Neural cell (in vitro differentiated cells): ENCODE results near the gene MYMK. TPM values are rescaled to one million over a fixed set of nuclear protein-coding genes. Genes with fewer than 3 reads are reported as not detected.

Experiments
- H2AFZ ChIP-seq: fragments of 200-600, 300-800 bp; sonication (generic), shearing (Covaris generic); 2 replicates; pipeline ENCODE4 v1.6.0; 2014; ENCODE audit warnings: low read depth, mild to moderate bottlenecking, antibody characterized with exemption, low read length, moderate library complexity
- H3F3A ChIP-seq: fragments of 200-600 bp; shearing (Covaris generic); 2 replicates; pipeline ENCODE4 v1.6.1; 2016; ENCODE audit warnings: mild to moderate bottlenecking, moderate library complexity, mixed read lengths, antibody characterized with exemption, low read length; ENCODE audit not compliant: insufficient read depth, poor library complexity, severe bottlenecking
- H3K27ac ChIP-seq: fragments of 200-600, 300-800 bp; sonication (generic), shearing (Covaris generic); 2 replicates; pipeline ENCODE4 v1.5.1; 2014; ENCODE audit warnings: mild to moderate bottlenecking, low read length, moderate library complexity
- H3K27me3 ChIP-seq: fragments of 300-800, 200-600 bp; sonication (generic), shearing (Covaris generic); 2 replicates; pipeline ENCODE4 v1.6.0; 2014; ENCODE audit warnings: mild to moderate bottlenecking, low read depth, low read length, moderate library complexity; ENCODE audit not compliant: insufficient read depth
- H3K36me3 ChIP-seq: fragments of 300-800, 200-600 bp; sonication (generic), shearing (Covaris generic); 2 replicates; pipeline ENCODE4 v1.5.1; 2014; ENCODE audit warnings: mild to moderate bottlenecking, antibody characterized with exemption, low read length, moderate library complexity; ENCODE audit not compliant: insufficient read depth
- H3K4me2 ChIP-seq: fragments of 300-800, 200-600 bp; sonication (generic), shearing (Covaris generic); 2 replicates; pipeline ENCODE4 v1.6.0; 2014; ENCODE audit warnings: mild to moderate bottlenecking, low read length
- H3K4me3 ChIP-seq: fragments of 300-800, 200-600 bp; sonication (generic), shearing (Covaris generic); 2 replicates; pipeline ENCODE4 v1.5.1; 2014; ENCODE audit warnings: mild to moderate bottlenecking, low read length, moderate library complexity
- H3K79me2 ChIP-seq: fragments of 200-600 bp; shearing (Covaris generic); replicated peaks from 2 replicates; pipeline ENCODE4 v1.6.0; 2014; ENCODE audit warnings: mild to moderate bottlenecking, low read length, moderate library complexity; ENCODE audit not compliant: insufficient read depth
- H3K9ac ChIP-seq: fragments of 300-800, 200-600 bp; sonication (generic), shearing (Covaris generic); 2 replicates; pipeline ENCODE4 v1.6.1; 2016; ENCODE audit warnings: mild to moderate bottlenecking, low read length, mixed read lengths
- H3K9me2 ChIP-seq: fragments of 200-600 bp; shearing (Covaris generic); 2 replicates; pipeline ENCODE4 v1.6.1; 2016; ENCODE audit warnings: mild to moderate bottlenecking, low read length, mixed read lengths; ENCODE audit not compliant: insufficient read depth
- H3K9me3 ChIP-seq: fragments of 200-600, 300-800 bp; sonication (generic), shearing (Covaris generic); 2 replicates; pipeline ENCODE4 v1.6.1; 2016; ENCODE audit warnings: mild to moderate bottlenecking, mixed run types, low read length, moderate library complexity, mixed read lengths
- H4K20me1 ChIP-seq: fragments of 200-600 bp; shearing (Covaris generic); 2 replicates; pipeline ENCODE4 v1.6.1; 2016; ENCODE audit warnings: mild to moderate bottlenecking, mixed run types; ENCODE audit not compliant: insufficient read depth
- CTCF ChIP-seq: fragments of 450-650 bp; IDR thresholded peaks from 2 replicates; pipeline ENCODE4 v1.5.1; 2014; ENCODE audit warnings: antibody characterized with exemption, mild to moderate bottlenecking, moderate library complexity; ENCODE audit not compliant: poor library complexity, severe bottlenecking
- EP300 ChIP-seq: fragments of 450-650 bp; conservative IDR thresholded peaks from 2 replicates; pipeline ENCODE4 v1.6.1; 2014; ENCODE audit warnings: antibody characterized with exemption, mild to moderate bottlenecking, moderate library complexity; ENCODE audit not compliant: poor library complexity, severe bottlenecking
- EZH2 ChIP-seq: fragments of 200-600, 300-800 bp; shearing (Covaris generic), sonication (generic); IDR thresholded peaks from 2 replicates; pipeline ENCODE4 v1.6.1; 2014; ENCODE audit warnings: antibody characterized with exemption, low read length, borderline replicate concordance, mild to moderate bottlenecking; ENCODE audit not compliant: insufficient read depth, poor library complexity, severe bottlenecking
- MXI1 ChIP-seq: fragments of 450-650 bp; conservative IDR thresholded peaks from 2 replicates; pipeline ENCODE4 v1.6.1; 2014; ENCODE audit warnings: antibody characterized with exemption, mild to moderate bottlenecking; ENCODE audit not compliant: poor library complexity, severe bottlenecking
- POLR2AphosphoS5 ChIP-seq: IDR thresholded peaks from 2 replicates; pipeline ENCODE4 v1.6.1; 2012
- RAD21 ChIP-seq: fragments of 450-650 bp; conservative IDR thresholded peaks from 2 replicates; pipeline ENCODE4 v1.6.1; 2014; ENCODE audit warnings: antibody characterized with exemption, mild to moderate bottlenecking, moderate library complexity
- REST ChIP-seq: IDR thresholded peaks from 2 replicates; pipeline ENCODE4 v1.6.1; 2012; ENCODE audit warnings: borderline replicate concordance
- SMC3 ChIP-seq: fragments of 450-650 bp; conservative IDR thresholded peaks from 2 replicates; pipeline ENCODE4 v1.6.1; 2014; ENCODE audit warnings: antibody characterized with exemption, mild to moderate bottlenecking, moderate library complexity; ENCODE audit not compliant: poor library complexity
- TAF1 ChIP-seq: IDR thresholded peaks from 2 replicates; pipeline ENCODE4 v1.6.1; 2012; ENCODE audit warnings: low read depth
- polyA plus RNA-seq: library from polyadenylated mRNA; depleted of rRNA; stranded (reverse); fragments of >200 nt; gene quantifications from 2 replicates; pipeline ENCODE4 v1.2.3, GENCODE V29; 2014

MYMK gene
- polyA plus RNA-seq, 1 donor from 2014 or later, result not detected

- no peaks in the 10 kb centered on the region for H3K9me2 ChIP-seq
- peak within 1 kb of the TSS; percentile 82 for H3K4me2 ChIP-seq
- TF ChIP-seq SMC3 (peak; percentile 46), REST (peak; percentile 21), CTCF (peak; percentile 21), RAD21 (peak; percentile 28), POLR2AphosphoS5 (peak; percentile 45), TAF1 (peak; percentile 58), MXI1 (peak; percentile 92), EZH2 (no peak), EP300 (no peak)
- peak within 1 kb of the TSS; percentile 95 for H2AFZ ChIP-seq
- peak within 1 kb of the TSS; percentile 87 for H3K4me3 ChIP-seq
- no peaks in the 10 kb centered on the region for H3K9me3 ChIP-seq
- H4K20me1 ChIP-seq, result no peaks in the 10 kb centered on the region
- H3K79me2 ChIP-seq, result no peaks in the 10 kb centered on the region
- H3K27ac ChIP-seq, result peak within 1 kb of the TSS; percentile 39
- H3K9ac ChIP-seq, result peak within 1 kb of the TSS; percentile 72
- H3K27me3 ChIP-seq, result no peaks in the 10 kb centered on the region
- no peaks in the 10 kb centered on the region for H3F3A ChIP-seq
- H3K36me3 ChIP-seq, result no peaks in the 10 kb centered on the region
Measured at GRCh38 chr9:133478851-133479711, 45.7 kb downstream of the MYMK start, which contains the start of gene SLC2A6. Gene SLC2A6, minus strand, starts transcription at chr9:133479099. Its CDS starts 40 bp downstream, at chr9:133479059.

GRCh38 chr9:133477992-133478850 is 46.5 kb downstream of the MYMK start:
- Histone ChIP-seq H3K79me2 (no peaks in the 10 kb centered on the region), H3K9me3 (no peaks in the 10 kb centered on the region), H3F3A (no peaks in the 10 kb centered on the region), H4K20me1 (no peaks in the 10 kb centered on the region), H3K27me3 (no peaks in the 10 kb centered on the region), H3K9me2 (no peaks in the 10 kb centered on the region), H3K4me2 (peak overlapping the region; percentile 82), H3K27ac (peak overlapping the region; percentile 34), H2AFZ (peak overlapping the region; percentile 95), H3K9ac (peak overlapping the region; percentile 72), H3K36me3 (no peaks in the 10 kb centered on the region), H3K4me3 (peak overlapping the region; percentile 87)
- TF ChIP-seq REST, result no peak
- TF ChIP-seq EP300, result no peak
- no peak for TF ChIP-seq POLR2AphosphoS5
- TF ChIP-seq CTCF, result no peak
